Nephron (organoid): ENCODE results near the gene ZYX.
A peak's percentile ranks its signal among the peaks of the same experiment; 100 is the strongest.

ENCODE experiments used
- H3K27ac Mint-ChIP-seq, 3 experiments: 2 replicates each; pipeline ENCODE4 v1.8.0; 2020; ENCODE audit warnings: mixed read lengths in 3 of 3, mild to moderate bottlenecking in 2 of 3, moderate library complexity in 1 of 3
- H3K27me3 Mint-ChIP-seq: 2 replicates; pipeline ENCODE4 v1.8.0; 2021; ENCODE audit warnings: low read depth, mild to moderate bottlenecking, moderate library complexity, mixed read lengths
- H3K36me3 Mint-ChIP-seq: 2 replicates; pipeline ENCODE4 v1.8.0; 2020; ENCODE audit warnings: low read depth, mixed read lengths
- H3K4me1 Mint-ChIP-seq: 2 replicates; pipeline ENCODE4 v1.8.0; 2020; ENCODE audit warnings: mixed read lengths
- H3K4me3 Mint-ChIP-seq, 3 experiments: 2 replicates each; pipeline ENCODE4 v1.8.0; 2020; ENCODE audit warnings: mild to moderate bottlenecking in 3 of 3, mixed read lengths in 3 of 3, moderate library complexity in 2 of 3
- H3K9me3 Mint-ChIP-seq: 2 replicates; pipeline ENCODE4 v1.8.0; 2020; ENCODE audit warnings: mixed read lengths
- TF ChIP-seq, protein P1 (sequence below), 3 experiments: fragments of 200-600 bp; sonication (generic); IDR thresholded peaks; one replicate each; pipeline ENCODE4 v1.5.0; 2021; ENCODE audit warnings: antibody characterized with exemption in 3 of 3; ENCODE audit not compliant: unreplicated experiment in 3 of 3

ZYX gene

DNA sequence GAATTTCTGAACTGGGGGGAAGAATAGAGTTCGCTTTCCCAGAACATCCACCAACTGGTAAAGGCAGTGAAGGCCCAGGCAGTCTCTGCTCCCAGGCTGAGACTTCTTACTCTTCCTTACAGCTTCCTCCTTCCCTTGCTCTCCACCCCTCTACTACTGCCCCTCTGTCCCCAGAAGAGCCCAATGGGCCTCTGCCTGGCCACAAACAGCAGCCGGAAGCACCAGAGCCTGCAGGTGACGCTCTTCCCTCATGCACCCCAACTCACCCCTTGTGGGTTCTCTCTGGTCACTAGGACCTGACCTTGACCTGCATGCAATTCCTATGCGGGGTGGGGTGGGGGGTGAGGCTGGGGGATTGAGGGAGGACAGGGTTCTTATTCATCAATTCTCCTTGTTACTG lies 35.1 kb upstream of the ZYX start:
- H3K27me3 Mint-ChIP-seq = peaks cover 30% of the 10 kb centered on the region
- peak overlapping the region in 1 of 3 experiments; percentile 44 for H3K4me3 Mint-ChIP-seq
- no peaks in the 10 kb centered on the region for H3K9me3 Mint-ChIP-seq
- no peak overlapping the region for H3K27ac Mint-ChIP-seq
- TF ChIP-seq, protein P1, sequence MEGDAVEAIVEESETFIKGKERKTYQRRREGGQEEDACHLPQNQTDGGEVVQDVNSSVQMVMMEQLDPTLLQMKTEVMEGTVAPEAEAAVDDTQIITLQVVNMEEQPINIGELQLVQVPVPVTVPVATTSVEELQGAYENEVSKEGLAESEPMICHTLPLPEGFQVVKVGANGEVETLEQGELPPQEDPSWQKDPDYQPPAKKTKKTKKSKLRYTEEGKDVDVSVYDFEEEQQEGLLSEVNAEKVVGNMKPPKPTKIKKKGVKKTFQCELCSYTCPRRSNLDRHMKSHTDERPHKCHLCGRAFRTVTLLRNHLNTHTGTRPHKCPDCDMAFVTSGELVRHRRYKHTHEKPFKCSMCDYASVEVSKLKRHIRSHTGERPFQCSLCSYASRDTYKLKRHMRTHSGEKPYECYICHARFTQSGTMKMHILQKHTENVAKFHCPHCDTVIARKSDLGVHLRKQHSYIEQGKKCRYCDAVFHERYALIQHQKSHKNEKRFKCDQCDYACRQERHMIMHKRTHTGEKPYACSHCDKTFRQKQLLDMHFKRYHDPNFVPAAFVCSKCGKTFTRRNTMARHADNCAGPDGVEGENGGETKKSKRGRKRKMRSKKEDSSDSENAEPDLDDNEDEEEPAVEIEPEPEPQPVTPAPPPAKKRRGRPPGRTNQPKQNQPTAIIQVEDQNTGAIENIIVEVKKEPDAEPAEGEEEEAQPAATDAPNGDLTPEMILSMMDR (IDR thresholded peaks at IDR 0.05; ENCODE audit: unreplicated experiment in 3 of 3) = no peak
- H3K36me3 Mint-ChIP-seq = no peaks in the 10 kb centered on the region
- no peaks in the 10 kb centered on the region for H3K4me1 Mint-ChIP-seq

DNA sequence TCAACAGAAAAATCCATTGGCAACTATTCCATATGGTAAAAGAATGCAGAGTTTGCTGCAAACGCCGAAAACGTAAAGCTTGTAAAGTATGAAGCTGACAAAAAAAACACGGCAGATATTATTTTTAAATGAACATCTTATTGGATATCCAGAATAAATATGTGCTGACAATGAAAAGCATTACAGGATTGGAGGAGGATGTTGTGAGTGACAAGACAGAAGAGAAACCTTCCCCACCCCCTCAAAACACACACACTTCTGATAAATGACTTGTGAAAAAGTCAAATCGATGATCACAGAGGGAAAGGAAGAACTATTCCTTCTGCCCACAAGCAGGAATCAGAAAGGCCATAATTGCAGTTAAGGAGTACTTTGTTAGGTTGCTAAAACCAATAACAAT lies 33.2 kb upstream of the ZYX start:
- Mint-ChIP-seq H3K9me3 (no peaks in the 10 kb centered on the region), H3K36me3 (no peaks in the 10 kb centered on the region), H3K27me3 (peaks cover 34% of the 10 kb centered on the region), H3K4me3 (no peak overlapping the region), H3K27ac (no peak overlapping the region), H3K4me1 (no peaks in the 10 kb centered on the region)
- TF ChIP-seq, protein P1 (IDR thresholded peaks at IDR 0.05; ENCODE audit: unreplicated experiment in 3 of 3) = no peak

DNA sequence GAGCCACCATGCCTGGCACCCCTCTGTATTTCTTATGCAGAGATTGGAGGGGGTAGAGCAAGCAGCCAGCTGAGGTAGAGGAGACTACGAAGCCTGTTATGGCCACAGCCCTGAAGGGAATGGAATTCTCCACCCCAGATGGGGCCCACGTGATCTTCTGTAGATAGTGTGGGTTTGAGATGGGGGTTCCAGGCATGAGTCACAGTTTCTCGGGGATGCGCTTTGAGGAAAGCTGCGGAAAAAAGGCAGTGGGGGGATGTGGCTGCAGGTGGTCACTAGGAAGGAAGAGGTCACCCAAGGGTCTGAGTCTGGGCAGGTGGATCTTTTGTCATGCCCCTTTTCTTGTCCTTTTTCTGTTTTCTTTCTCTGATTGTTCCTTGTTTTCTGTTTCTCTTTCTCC lies 30.1 kb upstream of the ZYX start:
- H3K27me3 Mint-ChIP-seq = peaks cover 32% of the 10 kb centered on the region
- H3K4me3 Mint-ChIP-seq = no peak overlapping the region
- H3K36me3 Mint-ChIP-seq = no peaks in the 10 kb centered on the region
- TF ChIP-seq, protein P1 (IDR thresholded peaks at IDR 0.05; ENCODE audit: unreplicated experiment in 3 of 3) = no peak
- H3K4me1 Mint-ChIP-seq = no peaks in the 10 kb centered on the region
- no peaks in the 10 kb centered on the region for H3K9me3 Mint-ChIP-seq
- H3K27ac Mint-ChIP-seq = no peak overlapping the region

DNA sequence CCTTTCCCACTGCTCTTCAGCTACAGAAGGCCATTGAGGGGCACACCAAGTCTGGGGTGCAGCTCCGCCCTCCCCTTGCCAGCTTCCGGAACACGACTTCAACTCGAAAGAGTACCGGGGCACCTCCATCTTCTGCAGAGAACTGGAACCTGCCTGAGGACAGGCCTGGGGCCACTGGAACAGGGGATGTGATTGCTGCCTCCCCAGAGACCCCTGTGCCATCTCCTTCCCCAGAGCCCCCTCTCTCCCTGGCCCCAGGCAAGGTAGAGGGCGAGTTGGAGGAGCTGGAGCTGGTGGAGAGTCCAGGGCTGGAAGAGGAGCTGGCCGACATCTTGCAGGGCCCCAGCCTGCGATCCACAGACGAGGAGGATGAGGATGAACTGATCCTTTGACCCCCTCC lies 29.6 kb upstream of the ZYX start:
- Mint-ChIP-seq H3K4me3 (no peak overlapping the region), H3K4me1 (no peaks in the 10 kb centered on the region), H3K36me3 (no peaks in the 10 kb centered on the region), H3K9me3 (no peaks in the 10 kb centered on the region), H3K27me3 (peaks cover 28% of the 10 kb centered on the region), H3K27ac (no peak overlapping the region)
- TF ChIP-seq, protein P1 (IDR thresholded peaks at IDR 0.05; ENCODE audit: unreplicated experiment in 3 of 3) = no peak

DNA sequence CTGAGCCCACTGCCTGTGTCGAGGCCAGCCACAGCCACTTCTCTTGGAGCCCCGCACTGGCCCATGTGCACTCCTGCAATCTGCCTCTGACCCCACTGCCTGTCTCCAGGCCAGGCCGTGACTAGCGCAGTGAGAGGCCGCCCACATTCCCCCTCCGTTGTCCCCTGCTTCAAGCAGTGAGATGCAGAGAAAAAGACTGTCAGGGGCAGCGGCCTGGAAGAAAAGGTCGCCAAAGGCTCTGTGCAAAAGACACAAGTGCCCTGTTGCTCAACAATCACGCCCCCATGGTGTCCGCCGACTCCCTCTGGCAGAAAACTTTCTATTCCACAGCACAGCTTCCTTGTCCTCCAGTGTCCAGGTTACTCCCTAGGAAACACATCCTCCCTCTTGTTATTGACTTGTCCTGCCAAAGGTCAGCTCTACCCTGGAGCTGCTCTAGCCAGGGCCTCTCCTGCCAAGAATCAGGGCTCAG lies 28.6 kb upstream of the ZYX start:
- Mint-ChIP-seq H3K27ac (peak overlapping the region in 1 of 3 experiments; percentile 67), H3K36me3 (peaks cover 4% of the 10 kb centered on the region), H3K27me3 (peaks cover 23% of the 10 kb centered on the region), H3K9me3 (no peaks in the 10 kb centered on the region), H3K4me1 (no peaks in the 10 kb centered on the region), H3K4me3 (no peak overlapping the region)
- TF ChIP-seq, protein P1 (IDR thresholded peaks at IDR 0.05; ENCODE audit: unreplicated experiment in 3 of 3) = no peak

DNA sequence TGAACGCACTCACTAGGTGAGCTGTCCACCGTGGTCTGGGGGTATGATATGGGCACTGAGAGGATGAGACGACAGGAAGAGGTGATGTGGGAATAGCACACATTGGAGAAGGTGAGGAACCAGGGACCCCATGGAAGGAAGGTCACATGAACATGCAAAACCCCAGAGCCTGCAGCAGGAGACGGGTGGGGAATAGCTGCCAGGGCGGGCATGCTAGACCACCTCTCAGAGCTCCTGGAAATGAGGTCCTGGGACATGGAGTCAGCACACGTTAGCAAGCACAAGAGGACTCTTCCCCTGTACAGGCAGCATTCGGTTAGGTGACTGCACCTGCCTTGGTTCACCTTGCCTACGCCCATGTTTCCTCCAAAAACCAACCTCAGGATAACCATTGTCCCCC lies 26.8 kb upstream of the ZYX start:
- H3K36me3 Mint-ChIP-seq = peaks cover 8% of the 10 kb centered on the region
- peaks cover 36% of the 10 kb centered on the region for H3K27me3 Mint-ChIP-seq
- TF ChIP-seq, protein P1 (IDR thresholded peaks at IDR 0.05; ENCODE audit: unreplicated experiment in 3 of 3) = no peak
- H3K27ac Mint-ChIP-seq = no peak overlapping the region
- H3K9me3 Mint-ChIP-seq = no peaks in the 10 kb centered on the region
- H3K4me1 Mint-ChIP-seq = no peaks in the 10 kb centered on the region
- H3K4me3 Mint-ChIP-seq = no peak overlapping the region
